ENCODE data around the gene G0S2. TPM values are rescaled to one million over a fixed set of nuclear protein-coding genes. Genes with fewer than 3 reads are reported as not detected.

Gene G0S2
- total RNA-seq, 1 donor from 2014 or later = 418 TPM

DNA sequence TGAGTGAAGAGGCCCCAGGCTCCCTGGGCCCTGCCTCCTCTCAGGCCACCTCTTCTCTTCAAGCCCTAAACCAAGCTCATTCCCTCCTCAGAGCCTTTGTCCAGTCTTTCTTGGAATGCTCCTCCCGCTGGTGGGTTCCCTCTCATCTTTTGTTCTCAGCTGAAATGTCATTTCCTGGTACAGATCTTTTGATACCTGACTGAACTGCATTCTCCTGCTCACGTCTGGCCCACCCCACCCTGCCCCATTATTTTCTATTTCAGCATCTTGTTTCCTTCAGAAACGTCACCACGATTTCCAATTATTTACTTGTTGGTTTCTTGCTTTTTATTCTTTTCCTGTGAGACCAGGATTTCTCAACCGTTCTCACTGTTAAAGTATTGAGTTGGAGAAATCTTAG is 39.4 kb upstream of the G0S2 start:
- FAIRE-seq (no peak), DNase-seq (ENCODE audit: low read depth) (no peak)
- H3K27me3 ChIP-seq (ENCODE audit: control insufficient read depth, insufficient read depth, low read length) = no peaks in the 10 kb centered on the region
- no peak overlapping the region for H3K4me3 ChIP-seq (ENCODE audit: low read depth, low read length)
- TF ChIP-seq, protein P1, sequence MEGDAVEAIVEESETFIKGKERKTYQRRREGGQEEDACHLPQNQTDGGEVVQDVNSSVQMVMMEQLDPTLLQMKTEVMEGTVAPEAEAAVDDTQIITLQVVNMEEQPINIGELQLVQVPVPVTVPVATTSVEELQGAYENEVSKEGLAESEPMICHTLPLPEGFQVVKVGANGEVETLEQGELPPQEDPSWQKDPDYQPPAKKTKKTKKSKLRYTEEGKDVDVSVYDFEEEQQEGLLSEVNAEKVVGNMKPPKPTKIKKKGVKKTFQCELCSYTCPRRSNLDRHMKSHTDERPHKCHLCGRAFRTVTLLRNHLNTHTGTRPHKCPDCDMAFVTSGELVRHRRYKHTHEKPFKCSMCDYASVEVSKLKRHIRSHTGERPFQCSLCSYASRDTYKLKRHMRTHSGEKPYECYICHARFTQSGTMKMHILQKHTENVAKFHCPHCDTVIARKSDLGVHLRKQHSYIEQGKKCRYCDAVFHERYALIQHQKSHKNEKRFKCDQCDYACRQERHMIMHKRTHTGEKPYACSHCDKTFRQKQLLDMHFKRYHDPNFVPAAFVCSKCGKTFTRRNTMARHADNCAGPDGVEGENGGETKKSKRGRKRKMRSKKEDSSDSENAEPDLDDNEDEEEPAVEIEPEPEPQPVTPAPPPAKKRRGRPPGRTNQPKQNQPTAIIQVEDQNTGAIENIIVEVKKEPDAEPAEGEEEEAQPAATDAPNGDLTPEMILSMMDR (IDR thresholded peaks at IDR 0.05; ENCODE audit: insufficient read depth, low read length, severe bottlenecking) = no peak
- H3K36me3 ChIP-seq (ENCODE audit: control insufficient read depth, insufficient read depth, low read length) = peaks cover 44% of the 10 kb centered on the region

- FAIRE-seq = no peak
- no peaks in the 10 kb centered on the region for H3K27me3 ChIP-seq (ENCODE audit: control insufficient read depth, insufficient read depth, low read length)
- no peak for DNase-seq (ENCODE audit: low read depth)
- TF ChIP-seq, protein P1 (IDR thresholded peaks at IDR 0.05; ENCODE audit: insufficient read depth, low read length, severe bottlenecking) = no peak
- H3K4me3 ChIP-seq (ENCODE audit: low read depth, low read length) = no peak overlapping the region
- peaks cover 44% of the 10 kb centered on the region for H3K36me3 ChIP-seq (ENCODE audit: control insufficient read depth, insufficient read depth, low read length)
These were observed 33.4 kb upstream of the G0S2 start for GRCh38 chr1:209641832-209642172.

- Histone ChIP-seq H3K27me3 (ENCODE audit: control insufficient read depth, insufficient read depth, low read length) (no peaks in the 10 kb centered on the region), H3K36me3 (ENCODE audit: control insufficient read depth, insufficient read depth, low read length) (peaks cover 45% of the 10 kb centered on the region), H3K4me3 (ENCODE audit: low read depth, low read length) (no peak overlapping the region)
- DNase-seq (ENCODE audit: low read depth) (peak; percentile 33), FAIRE-seq (peak; percentile 28)
- TF ChIP-seq, protein P1 (IDR thresholded peaks at IDR 0.05; ENCODE audit: insufficient read depth, low read length, severe bottlenecking) = no peak
These were observed 32.4 kb upstream of the G0S2 start for GRCh38 chr1:209642816-209643215.

- TF ChIP-seq, protein P1 (IDR thresholded peaks at IDR 0.05; ENCODE audit: insufficient read depth, low read length, severe bottlenecking) = no peak
- no peaks in the 10 kb centered on the region for H3K27me3 ChIP-seq (ENCODE audit: control insufficient read depth, insufficient read depth, low read length)
- DNase-seq (ENCODE audit: low read depth) = peak; percentile 63
- peak; percentile 55 for FAIRE-seq
- no peak overlapping the region for H3K4me3 ChIP-seq (ENCODE audit: low read depth, low read length)
- H3K36me3 ChIP-seq (ENCODE audit: control insufficient read depth, insufficient read depth, low read length) = peaks cover 45% of the 10 kb centered on the region
These were observed 31.8 kb upstream of the G0S2 start for GRCh38 chr1:209643285-209644020.

- TF ChIP-seq, protein P1 (IDR thresholded peaks at IDR 0.05; ENCODE audit: insufficient read depth, low read length, severe bottlenecking) = no peak
- H3K36me3 ChIP-seq (ENCODE audit: control insufficient read depth, insufficient read depth, low read length) = peaks cover 44% of the 10 kb centered on the region
- no peaks in the 10 kb centered on the region for H3K27me3 ChIP-seq (ENCODE audit: control insufficient read depth, insufficient read depth, low read length)
- FAIRE-seq = no peak
- peak; percentile 17 for DNase-seq (ENCODE audit: low read depth)
- no peak overlapping the region for H3K4me3 ChIP-seq (ENCODE audit: low read depth, low read length)
These were observed 29.4 kb upstream of the G0S2 start for GRCh38 chr1:209645574-209646452.
